A673 (cell line): ENCODE measurements around the gene KRT10. TPM values are rescaled to one million over a fixed set of nuclear protein-coding genes. Genes with fewer than 3 reads are reported as not detected.

Source experiments
- BruUV-seq: library from RNA; stranded (reverse); fragments of 400-500 nt; replicated peaks from 2 replicates; lab custom pipeline; 2021; lab: Mats Ljungman, UMichigan
- CTCF ChIA-PET: fragments of 300-600 bp; sonication (Branson Sonifier 250); formaldehyde crosslinking; loops from one replicate; lab custom pipeline; 2022; ENCODE audit warnings: antibody characterized with exemption; lab: Charles Lee
- POLR2A ChIA-PET: fragments of 300-600 bp; sonication (Branson Sonifier 250); formaldehyde crosslinking; loops from one replicate; lab custom pipeline; 2022; ENCODE audit warnings: antibody characterized with exemption; ENCODE audit not compliant: low non-redundant PET; lab: Charles Lee
- DNase-seq: peaks from one replicate; pipeline ENCODE4 v3.0.0-alpha.2; 2015; ENCODE audit warnings: low spot score
- H3K27ac ChIP-seq: fragments of 200-600 bp; sonication (generic); 2 replicates; pipeline ENCODE4 v1.5.1; 2016; ENCODE audit warnings: mixed run types, low read depth, mild to moderate bottlenecking, mixed read lengths, antibody characterized with exemption, low read length; ENCODE audit not compliant: poor library complexity, severe bottlenecking
- H3K27me3 ChIP-seq: fragments of 200-600 bp; sonication (generic); replicated peaks from 2 replicates; pipeline ENCODE4 v1.6.1; 2017; ENCODE audit warnings: mixed run types, low read depth, mild to moderate bottlenecking, mixed read lengths, antibody characterized with exemption, low read length; ENCODE audit not compliant: insufficient read depth, poor library complexity
- H3K36me3 ChIP-seq: fragments of 200-600 bp; sonication (generic); 2 replicates; pipeline ENCODE4 v1.6.1; 2016; ENCODE audit warnings: mixed run types, mild to moderate bottlenecking, mixed read lengths, antibody characterized with exemption, low read length; ENCODE audit not compliant: insufficient read depth, poor library complexity, severe bottlenecking
- H3K4me1 ChIP-seq: fragments of 200-600 bp; sonication (generic); 2 replicates; pipeline ENCODE4 v1.6.1; 2017; ENCODE audit warnings: mixed run types, mild to moderate bottlenecking, mixed read lengths, antibody characterized with exemption, low read length; ENCODE audit not compliant: insufficient read depth, poor library complexity, severe bottlenecking
- H3K4me3 ChIP-seq: fragments of 200-600 bp; sonication (generic); 2 replicates; pipeline ENCODE4 v1.5.1; 2016; ENCODE audit warnings: low read depth, mixed run types, mild to moderate bottlenecking, mixed read lengths, low read length; ENCODE audit not compliant: poor library complexity, severe bottlenecking
- H3K9me3 ChIP-seq: fragments of 200-600 bp; sonication (generic); 2 replicates; pipeline ENCODE4 v1.6.1; 2016; ENCODE audit warnings: mixed run types, low read depth, mild to moderate bottlenecking, mixed read lengths, antibody characterized with exemption, low read length; ENCODE audit not compliant: poor library complexity, severe bottlenecking
- EZH2 ChIP-seq: fragments of 200-600 bp; sonication (generic); IDR thresholded peaks from 2 replicates; pipeline ENCODE4 v1.6.1; 2017; ENCODE audit warnings: borderline replicate concordance, low read depth, mild to moderate bottlenecking, mixed read lengths, antibody characterized with exemption, low read length; ENCODE audit not compliant: poor library complexity, severe bottlenecking
- intact Hi-C: fragments of 100-400 bp; cut with micrococcal nuclease; formaldehyde crosslinking; loops from one replicate; pipeline ENCODE4 v1.10.0; 2022; ENCODE audit not compliant: unreplicated experiment
- total RNA-seq: library from RNA; stranded (reverse); gene quantifications from 2 replicates; pipeline ENCODE4 v1.2.3, GENCODE V29; 2021
- TF ChIP-seq, protein P1 (sequence below): fragments of 300-800, 200-600 bp; sonication (generic); conservative IDR thresholded peaks from 2 replicates; pipeline ENCODE4 v1.5.1; 2017; ENCODE audit warnings: low read depth, mild to moderate bottlenecking, antibody characterized with exemption, low read length, moderate library complexity, mixed read lengths

Gene KRT10
- total RNA-seq, 1 experiment from 2014 or later = 36.2 TPM

DNA sequence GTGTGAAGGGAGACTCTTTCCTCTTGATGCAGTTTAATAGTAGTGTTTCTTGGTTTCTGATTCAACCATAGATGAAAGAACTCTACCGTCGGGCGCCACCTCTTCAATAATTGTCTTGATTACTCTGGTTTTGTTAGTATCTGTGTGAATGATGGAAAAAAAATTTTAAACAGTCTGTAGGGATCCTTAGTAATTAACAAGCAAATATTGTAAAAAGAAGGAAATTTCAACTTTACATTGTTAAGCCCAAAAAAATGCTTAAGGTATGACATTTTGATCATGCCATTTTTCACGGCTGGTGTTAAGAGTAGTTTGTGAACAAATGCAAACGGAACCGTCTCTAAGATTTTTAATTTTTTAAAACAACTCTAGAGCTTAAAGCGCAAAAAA lies 4.1 kb downstream of the KRT10 start:
- BruUV-seq = TSS peak; percentile 97
- POLR2A ChIA-PET = interaction anchor here (0.7 kb wide), 1 partner anchor 15 kb away, joined by 3 read pairs; no protein-coding TSS in a partner anchor
- intact Hi-C loops = no loop called here
- TF ChIP-seq, protein P1, sequence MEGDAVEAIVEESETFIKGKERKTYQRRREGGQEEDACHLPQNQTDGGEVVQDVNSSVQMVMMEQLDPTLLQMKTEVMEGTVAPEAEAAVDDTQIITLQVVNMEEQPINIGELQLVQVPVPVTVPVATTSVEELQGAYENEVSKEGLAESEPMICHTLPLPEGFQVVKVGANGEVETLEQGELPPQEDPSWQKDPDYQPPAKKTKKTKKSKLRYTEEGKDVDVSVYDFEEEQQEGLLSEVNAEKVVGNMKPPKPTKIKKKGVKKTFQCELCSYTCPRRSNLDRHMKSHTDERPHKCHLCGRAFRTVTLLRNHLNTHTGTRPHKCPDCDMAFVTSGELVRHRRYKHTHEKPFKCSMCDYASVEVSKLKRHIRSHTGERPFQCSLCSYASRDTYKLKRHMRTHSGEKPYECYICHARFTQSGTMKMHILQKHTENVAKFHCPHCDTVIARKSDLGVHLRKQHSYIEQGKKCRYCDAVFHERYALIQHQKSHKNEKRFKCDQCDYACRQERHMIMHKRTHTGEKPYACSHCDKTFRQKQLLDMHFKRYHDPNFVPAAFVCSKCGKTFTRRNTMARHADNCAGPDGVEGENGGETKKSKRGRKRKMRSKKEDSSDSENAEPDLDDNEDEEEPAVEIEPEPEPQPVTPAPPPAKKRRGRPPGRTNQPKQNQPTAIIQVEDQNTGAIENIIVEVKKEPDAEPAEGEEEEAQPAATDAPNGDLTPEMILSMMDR = no peak
- TF ChIP-seq EZH2 = no peak
- Histone ChIP-seq H3K9me3 (no peaks in the 10 kb centered on the region), H3K4me1 (no peaks in the 10 kb centered on the region), H3K36me3 (peaks cover 3% of the 10 kb centered on the region), H3K27me3 (no peaks in the 10 kb centered on the region), H3K27ac (peak overlapping the region; percentile 87), H3K4me3 (peak overlapping the region; percentile 64)
- no peak for DNase-seq
- CTCF ChIA-PET = no interaction called here

DNA sequence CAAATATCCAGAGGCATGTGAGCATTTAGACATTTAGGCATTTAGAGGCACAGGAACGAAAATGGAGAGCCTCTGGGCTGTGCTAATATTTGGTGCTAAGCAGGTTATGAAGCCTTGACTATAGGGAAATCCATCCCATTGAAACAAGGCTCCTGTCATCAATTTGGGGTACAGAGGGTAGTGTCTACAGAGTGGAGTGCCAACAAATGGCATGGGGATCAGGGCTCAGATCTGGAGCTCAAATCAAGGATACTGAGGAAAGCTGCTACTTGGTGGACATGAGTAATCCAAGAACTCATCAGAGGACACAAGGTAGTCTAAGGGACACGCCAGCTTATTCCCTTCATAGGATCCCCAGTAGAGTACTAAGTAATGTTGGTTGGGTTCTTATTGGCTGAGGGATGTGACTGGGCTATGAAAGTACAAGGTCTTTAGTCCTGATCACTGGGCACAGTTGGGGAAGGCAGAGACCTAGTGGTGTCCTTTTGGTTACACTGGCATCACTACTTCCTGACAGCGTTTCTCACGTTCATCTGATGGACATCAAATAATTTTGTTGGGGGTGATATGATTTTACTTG lies 5.2 kb downstream of the KRT10 start:
- Histone ChIP-seq H3K36me3 (peaks cover 3% of the 10 kb centered on the region), H3K4me3 (no peak overlapping the region), H3K4me1 (no peaks in the 10 kb centered on the region), H3K27me3 (no peaks in the 10 kb centered on the region), H3K27ac (no peak overlapping the region), H3K9me3 (no peaks in the 10 kb centered on the region)
- DNase-seq = no peak
- CTCF ChIA-PET = no interaction called here
- intact Hi-C loops = no loop called here
- TF ChIP-seq, protein P1 = no peak
- TF ChIP-seq EZH2 = no peak
- BruUV-seq = no TSS peak
- POLR2A ChIA-PET = no interaction called here

DNA sequence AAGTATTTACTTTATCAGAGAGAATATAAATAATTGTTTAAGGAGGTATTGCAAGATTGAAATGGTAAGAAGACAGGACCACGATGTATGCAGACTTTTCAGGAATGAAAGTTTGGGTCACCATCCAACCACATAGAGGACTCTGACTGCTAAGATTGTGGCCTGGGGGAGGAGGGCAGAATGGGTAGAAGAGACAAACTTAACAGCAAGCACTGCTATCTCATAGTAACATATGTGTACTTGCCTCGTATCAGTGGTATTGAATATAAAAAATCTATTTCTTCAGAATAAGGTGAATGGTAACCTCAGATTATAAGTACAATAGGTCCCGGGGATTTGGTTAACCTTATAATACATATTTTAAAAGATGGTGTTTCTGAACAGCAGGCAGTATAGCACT lies 5.8 kb downstream of the KRT10 start:
- Histone ChIP-seq H3K4me1 (no peaks in the 10 kb centered on the region), H3K27me3 (no peaks in the 10 kb centered on the region), H3K36me3 (peaks cover 3% of the 10 kb centered on the region), H3K9me3 (no peaks in the 10 kb centered on the region), H3K4me3 (no peak overlapping the region), H3K27ac (no peak overlapping the region)
- no TSS peak for BruUV-seq
- TF ChIP-seq, protein P1 = no peak
- TF ChIP-seq EZH2 = no peak
- CTCF ChIA-PET = no interaction called here
- no peak for DNase-seq
- POLR2A ChIA-PET = no interaction called here
- intact Hi-C loops = no loop called here
